Astrocyte of the cerebellum (primary cell): Measurements from ENCODE around the gene MBD3L2B.
"Not testable (repeated sequence)": the region's sequence is repeated elsewhere in the genome, so short reads cannot be mapped to it uniquely, and the experiment has no call there.

Experiments
- DNase-seq: peaks from one replicate; pipeline ENCODE4 v3.0.0-alpha.2; 2011; ENCODE audit warnings: low read depth
- H3K4me3 ChIP-seq: 2 replicates; pipeline ENCODE4 v1.5.1; 2011; ENCODE audit warnings: mild to moderate bottlenecking, low read depth, low read length, moderate library complexity
- CTCF ChIP-seq: IDR thresholded peaks from 2 replicates; pipeline ENCODE4 v1.5.1; 2012; ENCODE audit warnings: low read length, low read depth, moderate library complexity, mild to moderate bottlenecking; ENCODE audit errors: missing control alignments
- in situ Hi-C: cut with HindIII; loops from 2 replicates; pipeline ENCODE4 v1.10.0; 2017; ENCODE audit warnings: low sequenced_read_pairs

Gene MBD3L2B

DNA sequence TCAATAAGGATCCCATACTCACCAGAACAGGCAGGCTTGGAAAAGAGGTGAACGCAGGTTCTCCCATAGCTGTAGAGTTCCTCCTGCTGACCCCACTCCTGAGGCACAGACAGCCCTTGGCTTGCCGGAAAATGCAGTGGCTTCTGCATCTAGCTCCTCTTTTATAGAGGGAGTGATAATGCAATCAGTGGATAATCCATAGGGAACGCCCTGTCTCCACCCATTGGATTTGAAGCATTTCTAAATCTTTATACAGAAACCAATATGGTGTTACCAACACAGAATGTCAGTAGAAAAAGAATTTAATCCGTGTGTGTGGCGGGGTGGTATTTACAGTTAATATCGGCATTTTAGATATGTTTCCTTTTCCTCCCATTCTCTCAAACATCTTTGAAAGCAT lies at the start of gene MBD3L2B:
TSS of gene MBD3L2B (minus strand) at position 101 of the 400 bp plus-strand sequence. CDS start at position 67, 34 bp downstream.
- DNase-seq, H3K4me3 ChIP-seq, in situ Hi-C loops: not testable (repeated sequence)

GRCh38 chr19:7069904-7070226 lies 48.6 kb upstream of the MBD3L2B start:
- DNase-seq: no peak
- no peak for TF ChIP-seq CTCF
- in situ Hi-C loops: no loop called here
- peak overlapping the region; percentile 95 for H3K4me3 ChIP-seq

DNA sequence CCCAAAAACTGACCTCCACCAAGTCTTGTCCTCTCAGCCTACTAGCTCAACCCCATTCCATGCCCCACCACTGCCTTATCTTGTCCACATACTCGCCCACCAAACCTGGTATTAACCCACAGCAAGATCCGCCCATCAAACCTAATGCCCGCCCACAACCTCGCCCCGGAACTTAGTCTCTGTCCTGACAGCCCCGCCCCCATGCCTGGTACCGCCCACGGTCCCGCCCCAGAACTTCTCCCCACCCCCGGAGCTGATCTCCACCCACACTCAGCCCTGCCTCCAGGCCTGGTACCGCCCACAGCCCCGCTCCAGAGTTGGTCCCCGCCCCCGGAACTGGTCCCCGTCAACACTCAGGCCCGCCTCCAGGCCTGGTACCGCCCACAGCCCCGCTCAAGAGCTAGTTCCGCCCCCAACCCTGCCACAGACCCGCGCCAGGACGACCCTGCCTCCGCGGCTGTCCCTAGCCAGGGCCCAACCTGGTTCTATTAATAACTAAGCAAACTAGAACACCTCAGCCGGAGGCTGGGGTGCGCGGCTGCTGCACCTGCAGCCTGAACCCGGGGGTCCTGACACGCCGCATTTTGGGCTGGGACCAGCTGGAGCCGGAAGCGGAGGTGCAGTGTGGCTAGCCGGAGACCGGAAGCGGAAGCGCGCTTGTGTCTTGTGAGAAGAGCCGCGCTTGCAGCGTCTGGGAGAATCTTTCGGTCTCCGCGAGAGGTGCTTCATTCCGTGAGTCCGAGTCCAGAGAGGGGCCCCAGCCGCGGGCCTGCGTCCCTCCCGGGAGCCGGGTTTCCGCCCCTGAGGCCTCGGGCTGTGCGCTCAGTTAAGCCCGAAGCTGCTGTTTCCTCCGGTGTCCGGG lies 48.0 kb upstream of the MBD3L2B start, which contains the start of gene ZNF557:
TSS of gene ZNF557 (plus strand) at position 662 of the 862 bp plus-strand sequence. CDS start 5,372 bp downstream, outside the sequence.
- in situ Hi-C loops: no loop called here
- DNase-seq: peak; percentile 92
- no peak for TF ChIP-seq CTCF
- peak within 1 kb of the TSS; percentile 95 for H3K4me3 ChIP-seq

DNA sequence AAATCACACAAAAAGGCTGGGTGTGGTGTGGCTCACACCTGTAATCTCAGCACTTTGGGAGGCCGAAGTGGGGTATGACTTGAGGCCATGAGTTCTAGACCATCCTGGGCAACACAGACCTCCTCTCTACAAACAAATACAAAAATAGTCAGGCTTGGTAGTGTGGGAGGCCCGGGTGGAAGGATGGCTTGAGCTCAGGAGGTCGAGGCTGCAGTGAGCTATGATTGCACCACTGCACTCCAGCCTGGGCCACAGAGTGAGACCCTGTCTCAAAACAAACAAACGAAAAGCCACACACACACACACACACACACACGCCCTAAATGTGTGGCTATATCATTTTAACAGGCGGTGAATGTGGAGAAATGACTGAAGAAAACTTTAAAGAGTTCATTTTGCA lies 47.4 kb upstream of the MBD3L2B start:
- in situ Hi-C loops: no loop called here
- DNase-seq: no peak
- H3K4me3 ChIP-seq: peak overlapping the region; percentile 95
- TF ChIP-seq CTCF: no peak

GRCh38 chr19:7067716-7068115 lies 46.5 kb upstream of the MBD3L2B start:
- in situ Hi-C loops: no loop called here
- DNase-seq: no peak
- TF ChIP-seq CTCF: no peak
- H3K4me3 ChIP-seq: no peak overlapping the region

DNA sequence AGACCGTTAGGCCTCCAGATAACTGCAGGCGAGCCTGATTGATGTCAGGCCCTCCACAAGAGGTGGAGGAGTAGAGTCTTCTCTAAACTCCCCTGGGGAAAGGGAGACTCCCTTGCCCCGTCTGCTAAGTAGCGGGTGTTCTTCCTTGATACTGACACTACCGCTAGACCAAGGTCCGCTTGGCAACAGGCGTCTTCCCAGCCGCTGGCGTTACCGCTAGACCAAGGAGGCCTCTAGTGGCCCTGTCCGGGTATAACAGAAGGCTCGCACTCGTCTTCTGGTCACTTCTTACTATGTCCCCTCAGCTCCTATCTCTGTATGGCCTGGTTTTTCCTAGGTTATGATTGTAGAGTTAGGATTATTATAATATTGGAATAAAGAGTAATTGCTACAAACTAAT lies 45.9 kb upstream of the MBD3L2B start:
- peak; percentile 15 for TF ChIP-seq CTCF
- DNase-seq, in situ Hi-C loops, H3K4me3 ChIP-seq: not testable (repeated sequence)

GRCh38 chr19:7063764-7064418 lies 42.7 kb upstream of the MBD3L2B start:
- no peak overlapping the region for H3K4me3 ChIP-seq
- in situ Hi-C loops: no loop called here
- DNase-seq: no peak
- no peak for TF ChIP-seq CTCF
